Hepatocyte (in vitro differentiated cells): ENCODE results near the gene IRS2.

Experiments
- EZH2 ChIP-seq: fragments of 200-600 bp; sonication (generic); IDR thresholded peaks from 2 replicates; pipeline ENCODE4 v1.6.1; 2016; ENCODE audit warnings: antibody characterized with exemption, mild to moderate bottlenecking, borderline replicate concordance
- EZH2phosphoT487 ChIP-seq: fragments of 200-600 bp; sonication (generic); IDR thresholded peaks from one replicate; pipeline ENCODE4 v1.6.1; 2018; ENCODE audit warnings: antibody characterized with exemption, mild to moderate bottlenecking, low read depth, moderate library complexity; ENCODE audit not compliant: unreplicated experiment, severe bottlenecking
- TF ChIP-seq, protein P1 (sequence below): fragments of 200-600 bp; sonication (generic); IDR thresholded peaks from 2 replicates; pipeline ENCODE4 v1.5.1; 2016; ENCODE audit warnings: antibody characterized with exemption, mild to moderate bottlenecking; ENCODE audit not compliant: poor library complexity

DNA sequence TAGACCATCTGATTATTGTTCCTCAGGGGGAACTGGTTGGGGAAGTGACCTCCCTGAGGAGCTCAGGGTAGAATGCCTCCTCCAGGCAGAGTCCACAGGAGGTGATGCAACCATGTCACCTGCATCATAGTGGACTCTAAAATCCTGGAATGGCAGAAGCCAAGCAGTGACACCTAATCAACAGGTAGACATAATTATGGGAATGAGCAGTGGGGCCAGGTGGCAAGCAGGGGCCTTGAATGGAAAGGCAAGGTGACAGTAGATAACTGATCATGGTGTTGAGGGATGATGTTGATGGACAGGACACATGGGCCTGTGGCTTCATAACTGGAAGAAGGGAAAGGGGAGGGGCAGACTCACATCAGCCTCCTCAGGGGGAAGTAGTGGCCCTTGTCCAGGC lies 27.3 kb upstream of the IRS2 start:
- TF ChIP-seq, protein P1, sequence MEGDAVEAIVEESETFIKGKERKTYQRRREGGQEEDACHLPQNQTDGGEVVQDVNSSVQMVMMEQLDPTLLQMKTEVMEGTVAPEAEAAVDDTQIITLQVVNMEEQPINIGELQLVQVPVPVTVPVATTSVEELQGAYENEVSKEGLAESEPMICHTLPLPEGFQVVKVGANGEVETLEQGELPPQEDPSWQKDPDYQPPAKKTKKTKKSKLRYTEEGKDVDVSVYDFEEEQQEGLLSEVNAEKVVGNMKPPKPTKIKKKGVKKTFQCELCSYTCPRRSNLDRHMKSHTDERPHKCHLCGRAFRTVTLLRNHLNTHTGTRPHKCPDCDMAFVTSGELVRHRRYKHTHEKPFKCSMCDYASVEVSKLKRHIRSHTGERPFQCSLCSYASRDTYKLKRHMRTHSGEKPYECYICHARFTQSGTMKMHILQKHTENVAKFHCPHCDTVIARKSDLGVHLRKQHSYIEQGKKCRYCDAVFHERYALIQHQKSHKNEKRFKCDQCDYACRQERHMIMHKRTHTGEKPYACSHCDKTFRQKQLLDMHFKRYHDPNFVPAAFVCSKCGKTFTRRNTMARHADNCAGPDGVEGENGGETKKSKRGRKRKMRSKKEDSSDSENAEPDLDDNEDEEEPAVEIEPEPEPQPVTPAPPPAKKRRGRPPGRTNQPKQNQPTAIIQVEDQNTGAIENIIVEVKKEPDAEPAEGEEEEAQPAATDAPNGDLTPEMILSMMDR: no peak
- TF ChIP-seq EZH2 (no peak), EZH2phosphoT487 (no peak)
